ENCODE data around the gene FBXW5. TPM values are rescaled to one million over a fixed set of nuclear protein-coding genes. Genes with fewer than 3 reads are reported as not detected.

Gene FBXW5
- total RNA-seq, 2 donors from 2014 or later: 199 to 304 TPM

- 21% methylated on average over 20 of the region's 20 CpGs for WGBS
- no peak for TF ChIP-seq POLR2AphosphoS5 (IDR thresholded peaks at IDR 0.05)
- peak; percentile 55 for TF ChIP-seq POLR2A (IDR thresholded peaks at IDR 0.05)
- DNase-seq (ENCODE audit: low spot score): peak; percentile 47
- Histone ChIP-seq H3K27ac (peak overlapping the region; percentile 77 to 78), H3K36me3 (no peaks in the 10 kb centered on the region), H3K4me3 (no peak overlapping the region), H3K4me1 (replicated peaks) (peaks cover 7% of the 10 kb centered on the region), H3K27me3 (replicated peaks; ENCODE audit: insufficient read depth) (no peaks in the 10 kb centered on the region), H3K9me3 (no peaks in the 10 kb centered on the region)
- intact Hi-C loops (cut with DNase I): no loop called here
These were observed 42.9 kb downstream of the FBXW5 start for GRCh38 chr9:136901516-136902258.

- TF ChIP-seq POLR2AphosphoS5 (IDR thresholded peaks at IDR 0.05): no peak
- no peak for TF ChIP-seq POLR2A (IDR thresholded peaks at IDR 0.05)
- TF ChIP-seq CTCF (IDR thresholded peaks at IDR 0.05): no peak
- DNase-seq (ENCODE audit: low spot score): no peak
- no peaks in the 10 kb centered on the region for H3K27me3 ChIP-seq (replicated peaks; ENCODE audit: insufficient read depth)
- H3K27ac ChIP-seq: peak overlapping the region; percentile 77 to 78
- 57% methylated on average over 13 of the region's 13 CpGs for WGBS
- H3K4me3 ChIP-seq: no peak overlapping the region
- intact Hi-C loops (cut with DNase I): no loop called here
- peaks cover 7% of the 10 kb centered on the region for H3K4me1 ChIP-seq (replicated peaks)
- H3K36me3 ChIP-seq: no peaks in the 10 kb centered on the region
- no peaks in the 10 kb centered on the region for H3K9me3 ChIP-seq
These were observed 43.5 kb downstream of the FBXW5 start for GRCh38 chr9:136900988-136901515.

- no peaks in the 10 kb centered on the region for H3K27me3 ChIP-seq (replicated peaks; ENCODE audit: insufficient read depth)
- TF ChIP-seq POLR2AphosphoS5 (IDR thresholded peaks at IDR 0.05): no peak
- no peak for DNase-seq (ENCODE audit: low spot score)
- 94% methylated on average over 10 of the region's 10 CpGs for WGBS
- H3K4me1 ChIP-seq (replicated peaks): peaks cover 7% of the 10 kb centered on the region
- no peaks in the 10 kb centered on the region for H3K36me3 ChIP-seq
- peak overlapping the region in 1 of 2 donors; percentile 77 for H3K27ac ChIP-seq
- intact Hi-C loops (cut with DNase I): no loop called here
- no peak overlapping the region for H3K4me3 ChIP-seq
- H3K9me3 ChIP-seq: no peaks in the 10 kb centered on the region
These were observed 44.0 kb downstream of the FBXW5 start for GRCh38 chr9:136900556-136900955.

- H3K4me1 ChIP-seq (replicated peaks): peaks cover 7% of the 10 kb centered on the region
- no peak overlapping the region for H3K27ac ChIP-seq
- TF ChIP-seq CTCF (IDR thresholded peaks at IDR 0.05) (no peak), POLR2A (IDR thresholded peaks at IDR 0.05) (no peak), POLR2AphosphoS5 (IDR thresholded peaks at IDR 0.05) (no peak)
- 47% methylated on average over 9 of the region's 9 CpGs for WGBS
- no peaks in the 10 kb centered on the region for H3K36me3 ChIP-seq
- H3K4me3 ChIP-seq: no peak overlapping the region
- intact Hi-C loops (cut with DNase I): no loop called here
- no peaks in the 10 kb centered on the region for H3K9me3 ChIP-seq
- DNase-seq (ENCODE audit: low spot score): no peak
- H3K27me3 ChIP-seq (replicated peaks; ENCODE audit: insufficient read depth): no peaks in the 10 kb centered on the region
These were observed 45.3 kb downstream of the FBXW5 start for GRCh38 chr9:136899196-136899595.

GRCh38 chr9:136898483-136899100, 45.9 kb downstream of the FBXW5 start:
- Histone ChIP-seq H3K27ac (no peak overlapping the region), H3K36me3 (no peaks in the 10 kb centered on the region), H3K4me3 (no peak overlapping the region), H3K27me3 (replicated peaks; ENCODE audit: insufficient read depth) (no peaks in the 10 kb centered on the region), H3K4me1 (replicated peaks) (peaks cover 7% of the 10 kb centered on the region), H3K9me3 (no peaks in the 10 kb centered on the region)
- DNase-seq (ENCODE audit: low spot score): no peak
- intact Hi-C loops (cut with DNase I): no loop called here
- TF ChIP-seq CTCF (IDR thresholded peaks at IDR 0.05) (no peak), POLR2AphosphoS5 (IDR thresholded peaks at IDR 0.05) (no peak), POLR2A (IDR thresholded peaks at IDR 0.05) (no peak)
- 94% methylated on average over 21 of the region's 21 CpGs for WGBS

All from prostate gland (tissue), 2 donors.